ENCODE results near the gene PRKCA.

Gene PRKCA

DNA sequence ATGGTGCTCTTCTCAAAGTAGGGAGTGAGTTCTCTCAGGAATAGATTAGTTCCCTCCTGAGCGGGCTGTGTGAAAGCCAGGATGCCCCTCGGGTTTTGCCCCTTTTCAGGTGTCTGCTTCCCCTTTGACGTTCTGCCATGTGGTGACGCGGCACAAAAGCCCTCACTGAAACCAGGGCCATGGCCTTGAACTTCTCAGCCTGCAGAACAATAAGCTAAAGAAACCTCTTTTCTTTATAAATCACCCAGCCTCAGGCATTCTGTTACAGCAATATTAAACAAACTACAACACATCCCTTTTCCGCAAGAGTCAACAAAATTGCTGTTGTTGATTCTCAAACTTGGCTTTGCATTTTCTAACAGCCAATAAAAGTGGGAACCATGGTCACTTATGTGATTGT is 517.1 kb downstream of the PRKCA start:
- H3K27me3 ChIP-seq, result no peaks in the 10 kb centered on the region
- no peaks in the 10 kb centered on the region for H3K36me3 ChIP-seq
- no peaks in the 10 kb centered on the region for H3K4me1 ChIP-seq (ENCODE audit: control insufficient read depth in 1 of 2, insufficient read depth in 1 of 2, low read depth in 1 of 2, low read length in 1 of 2)
- H3K27ac ChIP-seq, result no peak overlapping the region
- H3K4me3 ChIP-seq (ENCODE audit: low read depth in 1 of 2, low read length in 1 of 2), result no peak overlapping the region
- no peaks in the 10 kb centered on the region for H3K9me3 ChIP-seq
- TF ChIP-seq, protein P1, sequence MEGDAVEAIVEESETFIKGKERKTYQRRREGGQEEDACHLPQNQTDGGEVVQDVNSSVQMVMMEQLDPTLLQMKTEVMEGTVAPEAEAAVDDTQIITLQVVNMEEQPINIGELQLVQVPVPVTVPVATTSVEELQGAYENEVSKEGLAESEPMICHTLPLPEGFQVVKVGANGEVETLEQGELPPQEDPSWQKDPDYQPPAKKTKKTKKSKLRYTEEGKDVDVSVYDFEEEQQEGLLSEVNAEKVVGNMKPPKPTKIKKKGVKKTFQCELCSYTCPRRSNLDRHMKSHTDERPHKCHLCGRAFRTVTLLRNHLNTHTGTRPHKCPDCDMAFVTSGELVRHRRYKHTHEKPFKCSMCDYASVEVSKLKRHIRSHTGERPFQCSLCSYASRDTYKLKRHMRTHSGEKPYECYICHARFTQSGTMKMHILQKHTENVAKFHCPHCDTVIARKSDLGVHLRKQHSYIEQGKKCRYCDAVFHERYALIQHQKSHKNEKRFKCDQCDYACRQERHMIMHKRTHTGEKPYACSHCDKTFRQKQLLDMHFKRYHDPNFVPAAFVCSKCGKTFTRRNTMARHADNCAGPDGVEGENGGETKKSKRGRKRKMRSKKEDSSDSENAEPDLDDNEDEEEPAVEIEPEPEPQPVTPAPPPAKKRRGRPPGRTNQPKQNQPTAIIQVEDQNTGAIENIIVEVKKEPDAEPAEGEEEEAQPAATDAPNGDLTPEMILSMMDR (IDR thresholded peaks at IDR 0.05), result no peak

DNA sequence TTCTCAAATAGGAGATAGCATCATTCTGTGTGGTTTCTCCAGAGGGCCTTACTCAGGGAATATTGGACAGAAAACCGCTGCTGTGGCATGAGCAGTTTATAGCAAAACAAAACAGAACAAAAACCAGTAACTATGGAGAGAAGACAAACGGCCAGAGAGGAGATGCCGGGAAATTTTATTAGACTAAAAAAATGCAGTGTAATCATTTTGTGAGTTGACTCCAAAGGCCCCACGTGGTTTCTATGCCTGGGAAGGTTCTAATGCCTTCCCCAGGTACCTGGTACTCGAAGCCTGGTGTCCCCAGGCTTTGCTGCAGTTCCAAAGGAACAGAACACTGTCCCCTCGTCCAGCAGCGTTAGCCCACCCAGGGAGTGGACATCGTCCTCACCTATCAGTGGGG is 519.6 kb downstream of the PRKCA start:
- TF ChIP-seq, protein P1 (IDR thresholded peaks at IDR 0.05), result no peak
- Histone ChIP-seq H3K27ac (no peak overlapping the region), H3K9me3 (no peaks in the 10 kb centered on the region), H3K4me1 (ENCODE audit: control insufficient read depth in 1 of 2, insufficient read depth in 1 of 2, low read depth in 1 of 2, low read length in 1 of 2) (no peaks in the 10 kb centered on the region), H3K36me3 (no peaks in the 10 kb centered on the region), H3K4me3 (ENCODE audit: low read depth in 1 of 2, low read length in 1 of 2) (no peak overlapping the region), H3K27me3 (peaks cover 7% of the 10 kb centered on the region)

DNA sequence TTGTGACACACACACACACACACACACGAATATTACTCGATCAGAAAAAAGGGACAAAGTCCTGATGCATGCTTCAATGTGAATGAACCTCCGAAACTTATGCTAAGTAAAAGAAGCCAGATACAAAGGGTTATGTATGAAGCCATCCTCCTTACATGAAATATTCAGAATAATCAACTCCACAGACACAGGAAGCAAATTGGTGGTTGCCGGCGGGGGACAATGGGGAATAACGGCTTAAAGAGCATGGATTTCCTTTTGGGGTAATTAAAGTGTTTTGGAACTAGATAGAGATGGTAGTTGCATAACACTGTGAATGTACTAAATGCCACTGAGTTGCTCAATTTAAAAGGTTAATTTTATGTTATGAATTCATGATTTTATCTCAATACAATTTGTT is 524.4 kb downstream of the PRKCA start:
- TF ChIP-seq, protein P1 (IDR thresholded peaks at IDR 0.05), result no peak
- H3K4me1 ChIP-seq (ENCODE audit: control insufficient read depth in 1 of 2, insufficient read depth in 1 of 2, low read depth in 1 of 2, low read length in 1 of 2), result no peaks in the 10 kb centered on the region
- no peak overlapping the region for H3K27ac ChIP-seq
- no peaks in the 10 kb centered on the region for H3K36me3 ChIP-seq
- H3K4me3 ChIP-seq (ENCODE audit: low read depth in 1 of 2, low read length in 1 of 2), result no peak overlapping the region
- peaks cover 56% of the 10 kb centered on the region for H3K27me3 ChIP-seq
- H3K9me3 ChIP-seq, result no peaks in the 10 kb centered on the region

DNA sequence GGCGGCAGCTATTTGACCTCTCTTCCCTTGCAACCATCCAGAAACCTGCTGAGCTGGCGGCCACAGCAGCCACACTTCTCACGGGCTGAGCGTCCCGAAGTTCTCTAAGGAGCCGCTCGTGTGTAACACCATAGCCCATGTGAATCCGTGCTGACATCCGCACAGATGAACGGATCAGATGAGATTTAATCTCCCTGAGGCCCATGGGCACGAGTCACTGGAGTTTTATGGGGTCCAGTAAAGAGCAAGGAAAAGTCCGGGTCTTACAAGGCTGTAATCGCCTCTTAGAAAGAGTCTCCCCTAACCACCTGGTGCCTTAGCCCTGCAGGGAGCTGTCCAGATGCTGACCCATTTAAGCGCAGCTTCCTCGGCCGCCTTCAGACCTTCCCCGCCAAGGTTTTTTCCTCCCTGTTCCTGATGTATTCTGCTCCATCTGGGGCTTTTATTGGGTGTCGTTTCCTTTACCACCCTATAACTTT is 527.0 kb downstream of the PRKCA start:
- TF ChIP-seq, protein P1 (IDR thresholded peaks at IDR 0.05), result no peak
- no peaks in the 10 kb centered on the region for H3K36me3 ChIP-seq
- H3K9me3 ChIP-seq, result no peaks in the 10 kb centered on the region
- peaks cover 77% of the 10 kb centered on the region for H3K27me3 ChIP-seq
- H3K4me1 ChIP-seq (ENCODE audit: control insufficient read depth in 1 of 2, insufficient read depth in 1 of 2, low read depth in 1 of 2, low read length in 1 of 2), result no peaks in the 10 kb centered on the region
- no peak overlapping the region for H3K27ac ChIP-seq
- no peak overlapping the region for H3K4me3 ChIP-seq (ENCODE audit: low read depth in 1 of 2, low read length in 1 of 2)

DNA sequence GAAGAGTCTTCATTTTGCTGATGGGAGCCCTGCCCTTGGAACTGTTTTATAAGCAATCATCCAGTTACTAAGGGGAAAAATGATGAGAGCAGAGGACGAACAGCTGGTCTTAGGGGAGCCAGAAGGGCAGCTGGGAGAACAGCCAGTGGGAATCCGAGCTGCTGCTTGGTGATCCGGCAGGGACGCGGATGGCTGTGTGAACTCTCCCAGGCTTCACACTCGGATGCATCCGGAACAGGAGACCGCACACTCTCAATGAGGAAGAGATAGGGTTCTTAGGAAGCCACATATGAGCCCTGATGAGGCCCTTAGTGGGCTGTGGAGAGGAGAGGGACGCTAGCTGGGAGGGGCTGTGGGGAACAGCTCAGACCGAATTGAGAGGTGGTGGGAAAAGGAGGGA is 527.5 kb downstream of the PRKCA start:
- H3K4me3 ChIP-seq (ENCODE audit: low read depth in 1 of 2, low read length in 1 of 2), result no peak overlapping the region
- H3K9me3 ChIP-seq, result no peaks in the 10 kb centered on the region

More for the DNA sequence above, 527.5 kb downstream of the PRKCA start:
- TF ChIP-seq, protein P1 (IDR thresholded peaks at IDR 0.05), result no peak
- H3K27ac ChIP-seq, result no peak overlapping the region
- H3K36me3 ChIP-seq, result no peaks in the 10 kb centered on the region
- no peaks in the 10 kb centered on the region for H3K4me1 ChIP-seq (ENCODE audit: control insufficient read depth in 1 of 2, insufficient read depth in 1 of 2, low read depth in 1 of 2, low read length in 1 of 2)
- peaks cover 79% of the 10 kb centered on the region for H3K27me3 ChIP-seq

Measured in neutrophil (primary cell).